Suprapubic skin (tissue), 4 donors: ENCODE measurements around the gene UCHL1.

Experiments
- CTCF ChIP-seq, 2 donors: fragments of 200-600 bp in 1 of 2; fragments of 450-650 bp in 1 of 2; sonication (generic) in 1 of 2; IDR thresholded peaks; one replicate each; pipeline ENCODE4 v1.5.1; 2016 to 2019; ENCODE audit warnings: antibody characterized with exemption in 2 of 2, mild to moderate bottlenecking in 1 of 2, moderate library complexity in 1 of 2
- EP300 ChIP-seq: sonication (generic); formaldehyde crosslinking; IDR thresholded peaks from one replicate; pipeline ENCODE4 v1.6.1; 2017; ENCODE audit warnings: antibody characterized with exemption
- POLR2A ChIP-seq, 2 donors: fragments of 450-650 bp; IDR thresholded peaks; one replicate each; pipeline ENCODE4 v1.6.1; 2017; ENCODE audit warnings: antibody characterized with exemption in 2 of 2, mild to moderate bottlenecking in 2 of 2, moderate library complexity in 2 of 2
- POLR2AphosphoS5 ChIP-seq, 3 donors: sonication (generic); formaldehyde crosslinking; IDR thresholded peaks; one replicate each; pipeline ENCODE4 v1.6.1; 2017; ENCODE audit warnings: antibody characterized with exemption in 3 of 3

GRCh38 chr4:41232856-41233255 is 23.9 kb upstream of the UCHL1 start:
- TF ChIP-seq POLR2A (IDR thresholded peaks at IDR 0.05) (no peak), CTCF (IDR thresholded peaks at IDR 0.05) (no peak), EP300 (no peak), POLR2AphosphoS5 (IDR thresholded peaks at IDR 0.05) (no peak)
